ENCODE data around the gene ATP2A3.
A peak's percentile ranks its signal among the peaks of the same experiment; 100 is the strongest.

- TF ChIP-seq, protein P1, sequence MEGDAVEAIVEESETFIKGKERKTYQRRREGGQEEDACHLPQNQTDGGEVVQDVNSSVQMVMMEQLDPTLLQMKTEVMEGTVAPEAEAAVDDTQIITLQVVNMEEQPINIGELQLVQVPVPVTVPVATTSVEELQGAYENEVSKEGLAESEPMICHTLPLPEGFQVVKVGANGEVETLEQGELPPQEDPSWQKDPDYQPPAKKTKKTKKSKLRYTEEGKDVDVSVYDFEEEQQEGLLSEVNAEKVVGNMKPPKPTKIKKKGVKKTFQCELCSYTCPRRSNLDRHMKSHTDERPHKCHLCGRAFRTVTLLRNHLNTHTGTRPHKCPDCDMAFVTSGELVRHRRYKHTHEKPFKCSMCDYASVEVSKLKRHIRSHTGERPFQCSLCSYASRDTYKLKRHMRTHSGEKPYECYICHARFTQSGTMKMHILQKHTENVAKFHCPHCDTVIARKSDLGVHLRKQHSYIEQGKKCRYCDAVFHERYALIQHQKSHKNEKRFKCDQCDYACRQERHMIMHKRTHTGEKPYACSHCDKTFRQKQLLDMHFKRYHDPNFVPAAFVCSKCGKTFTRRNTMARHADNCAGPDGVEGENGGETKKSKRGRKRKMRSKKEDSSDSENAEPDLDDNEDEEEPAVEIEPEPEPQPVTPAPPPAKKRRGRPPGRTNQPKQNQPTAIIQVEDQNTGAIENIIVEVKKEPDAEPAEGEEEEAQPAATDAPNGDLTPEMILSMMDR (IDR thresholded peaks at IDR 0.05): no peak
- peak in 3 of 4 donors; percentile 66 to 90 (median 79) for TF ChIP-seq POLR2AphosphoS5 (IDR thresholded peaks at IDR 0.05)
- TF ChIP-seq POLR2A (IDR thresholded peaks at IDR 0.05): peak in 1 of 2 donors; percentile 32
Measured at GRCh38 chr17:3888343-3889171, 75.7 kb downstream of the ATP2A3 start.
